Measurements from ENCODE around the gene GAGE12H. TPM values are rescaled to one million over a fixed set of nuclear protein-coding genes. Genes with fewer than 3 reads are reported as not detected.

Gene GAGE12H
- total and polyA plus RNA-seq, 2 donors: not detected

DNA sequence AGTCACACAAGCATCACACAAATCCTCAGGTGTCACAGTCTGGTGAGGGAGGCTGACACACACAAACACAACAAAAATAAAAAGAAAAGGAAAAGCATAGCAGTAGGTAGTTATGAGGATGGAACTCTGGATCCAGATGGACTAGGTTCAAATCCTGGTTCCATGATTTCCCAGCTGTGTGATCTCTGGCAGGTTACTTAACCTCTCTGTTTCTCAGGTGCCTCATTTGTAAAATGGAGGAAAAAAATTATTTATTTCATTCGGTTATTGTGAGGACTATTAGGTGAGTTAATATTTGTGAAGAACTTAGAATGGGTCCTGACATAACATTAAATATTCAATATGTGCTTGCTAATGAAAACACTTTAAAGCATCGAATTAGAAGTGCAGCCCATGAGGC, 38.8 kb downstream of the GAGE12H start:
- no peaks in the 10 kb centered on the region for H3K36me3 ChIP-seq (ENCODE audit: insufficient read depth)
- DNase-seq (ENCODE audit: extremely low spot score): no peak
- WGBS: 92% methylated on average over 2 of the region's 2 CpGs
- no peak overlapping the region for H3K4me3 ChIP-seq (ENCODE audit: low read depth, low read length)
- no peaks in the 10 kb centered on the region for H3K4me1 ChIP-seq (ENCODE audit: insufficient read depth)
- H3K27ac ChIP-seq (ENCODE audit: low read depth): no peak overlapping the region

DNA sequence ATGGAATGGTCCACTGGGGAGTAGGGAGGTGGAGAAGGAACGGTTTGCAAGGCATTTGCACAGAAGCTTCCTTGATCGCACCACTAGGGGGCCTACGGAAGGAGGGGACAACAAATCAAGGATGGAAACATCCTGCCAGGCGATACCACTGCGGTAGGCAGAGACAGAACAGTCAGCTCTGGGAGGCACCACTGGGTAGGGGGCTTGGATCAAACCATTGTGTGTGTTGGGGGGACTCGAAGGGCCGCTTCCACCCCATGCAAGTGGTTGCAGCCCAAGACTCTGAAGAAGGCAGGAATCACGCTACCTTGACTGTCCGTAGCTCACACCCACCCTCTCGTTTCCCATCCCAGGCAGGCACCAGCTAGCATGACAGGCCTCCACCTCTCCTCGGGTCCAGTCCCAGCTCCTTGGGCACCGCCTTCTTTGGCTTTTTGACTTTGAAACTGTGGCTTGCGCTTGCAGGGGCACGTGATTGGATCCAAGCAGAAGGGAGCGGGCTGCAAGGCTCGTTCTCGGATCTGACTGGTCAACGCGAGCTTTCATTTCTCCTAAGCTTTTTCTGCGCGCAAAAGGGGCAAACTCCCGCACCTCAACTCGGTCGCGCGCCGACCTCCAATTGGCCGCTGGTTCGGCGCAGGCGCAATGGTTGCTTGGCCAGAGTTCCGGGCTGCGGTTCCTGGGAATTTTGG, 47.5 kb downstream of the GAGE12H start:
- DNase-seq (ENCODE audit: extremely low spot score): no peak
- 39% methylated on average over 33 of the region's 33 CpGs for WGBS

More for the DNA sequence above, 47.5 kb downstream of the GAGE12H start:
- no peaks in the 10 kb centered on the region for H3K4me1 ChIP-seq (ENCODE audit: insufficient read depth)
- no peaks in the 10 kb centered on the region for H3K36me3 ChIP-seq (ENCODE audit: insufficient read depth)
- no peak overlapping the region for H3K27ac ChIP-seq (ENCODE audit: low read depth)
- no peak overlapping the region for H3K4me3 ChIP-seq (ENCODE audit: low read depth, low read length)

Small RNA genes within 50 kb of the gene (small RNA-seq; reads per million reads assigned to genes)
- not detected for gene GAGE12B

Other genes with a start within 250 kb of the GAGE12H start
- not detected for gene GAGE13, start 248.4 kb upstream of the GAGE12H start, total RNA-seq
- gene GAGE13, start 248.4 kb upstream of the GAGE12H start, polyA plus RNA-seq: not detected
- not detected for gene GAGE12C, start 47.8 kb upstream of the GAGE12H start, total RNA-seq
- not detected for gene GAGE12C, start 47.8 kb upstream of the GAGE12H start, polyA plus RNA-seq
- not detected for gene GAGE12D, start 38.2 kb upstream of the GAGE12H start, total RNA-seq
- not detected for gene GAGE12D, start 38.2 kb upstream of the GAGE12H start, polyA plus RNA-seq
- not detected for gene GAGE12E, start 28.7 kb upstream of the GAGE12H start, total RNA-seq
- not detected for gene GAGE12E, start 28.7 kb upstream of the GAGE12H start, polyA plus RNA-seq
- not detected for gene GAGE12F, start 19.1 kb upstream of the GAGE12H start, total RNA-seq
- not detected for gene GAGE12F, start 19.1 kb upstream of the GAGE12H start, polyA plus RNA-seq
- gene GAGE12G, start 9.5 kb upstream of the GAGE12H start, total RNA-seq: not detected
- not detected for gene GAGE12G, start 9.5 kb upstream of the GAGE12H start, polyA plus RNA-seq
- gene GAGE2A, start 9.5 kb downstream of the GAGE12H start, total RNA-seq: not detected
- not detected for gene GAGE2A, start 9.5 kb downstream of the GAGE12H start, polyA plus RNA-seq
- not detected for gene GAGE1, start 19.1 kb downstream of the GAGE12H start, total RNA-seq
- not detected for gene GAGE1, start 19.1 kb downstream of the GAGE12H start, polyA plus RNA-seq
- not detected for gene PAGE1, start 116.0 kb downstream of the GAGE12H start, total RNA-seq
- not detected for gene PAGE1, start 116.0 kb downstream of the GAGE12H start, polyA plus RNA-seq
- gene PAGE4, start 249.4 kb downstream of the GAGE12H start, total RNA-seq: 13.3 TPM
- gene PAGE4, start 249.4 kb downstream of the GAGE12H start, polyA plus RNA-seq: not detected